Kidney (tissue), 14 donors: ENCODE results near the gene DNHD1. TPM values are rescaled to one million over a fixed set of nuclear protein-coding genes. Genes with fewer than 3 reads are reported as not detected.

Experiments used
- DNase-seq, 5 donors: peaks; one replicate each; pipeline ENCODE4 v3.0.0-alpha.2; 2013 to 2020
- FAIRE-seq: peaks from 2 replicates; lab custom pipeline; 2012; peaks lifted over from hg19 to GRCh38; lab: Jason Lieb, UNC
- H3K27ac ChIP-seq, 2 donors: one replicate each; pipeline ENCODE4 v1.7.0; 2013; ENCODE audit warnings: low read depth in 2 of 2, low read length in 2 of 2, inconsistent platforms in 1 of 2
- H3K27me3 ChIP-seq: one replicate; pipeline ENCODE4 v1.7.1; 2013; ENCODE audit warnings: low read length, inconsistent platforms; ENCODE audit not compliant: control insufficient read depth, insufficient read depth
- H3K36me3 ChIP-seq, 3 donors: one replicate each; pipeline versions ENCODE4 v1.7.0 to v1.7.1; 2013; ENCODE audit warnings: low read length in 3 of 3, control low read depth in 1 of 3, inconsistent platforms in 1 of 3; ENCODE audit not compliant: insufficient read depth in 3 of 3, control insufficient read depth in 2 of 3
- H3K4me1 ChIP-seq, 3 donors: one replicate each; pipeline versions ENCODE4 v1.7.0 to v1.7.1; 2013; ENCODE audit warnings: low read length in 3 of 3, inconsistent platforms in 1 of 3, low read depth in 1 of 3; ENCODE audit not compliant: control insufficient read depth in 2 of 3, insufficient read depth in 2 of 3
- H3K4me3 ChIP-seq, 3 donors: one replicate each; pipeline versions ENCODE4 v1.7.0 to v1.8.1; 2013; ENCODE audit warnings: low read length in 3 of 3, control low read depth in 1 of 3, inconsistent platforms in 1 of 3
- H3K9ac ChIP-seq, 3 donors: one replicate each; pipeline versions ENCODE4 v1.7.0 to v1.7.1; 2013; ENCODE audit warnings: low read length in 3 of 3, control low read depth in 1 of 3, inconsistent platforms in 1 of 3
- H3K9me3 ChIP-seq, 3 donors: one replicate each; pipeline versions ENCODE4 v1.7.0 to v1.7.1; 2013; ENCODE audit warnings: low read length in 3 of 3, control low read depth in 1 of 3, inconsistent platforms in 1 of 3; ENCODE audit not compliant: control insufficient read depth in 2 of 3, insufficient read depth in 1 of 3
- intact Hi-C: fragments of 100-400 bp; cut with DNase I; formaldehyde crosslinking; loops from one replicate; pipeline ENCODE4 v1.11.1; 2022
- polyA plus RNA-seq: library from polyadenylated mRNA; stranded (reverse); fragments of 350-450 nt; fragmentation: Illumina TruSeq; extraction: RNeasy Lipid Tissue Mini Kit (QIAGEN cat#74804); gene quantifications from one replicate; pipeline ENCODE4 v1.2.3, GENCODE V29; 2014; ENCODE audit warnings: low read depth, low replicate concordance; ENCODE audit not compliant: insufficient read depth
- total RNA-seq: library from RNA; stranded (reverse); fragmentation: NEBNext Ultra II Directional; extraction: Animal tissue kit (Norgen Biotek cat#: 25700); gene quantifications from one replicate; pipeline ENCODE4 v1.2.1, GENCODE V29; 2021
- TF ChIP-seq, protein P1 (sequence below): IDR thresholded peaks from 3 replicates; pipeline ENCODE4 v1.5.1; 2012; ENCODE audit warnings: mild to moderate bottlenecking, moderate library complexity, borderline replicate concordance; ENCODE audit not compliant: insufficient read depth; ENCODE audit errors: extremely low read depth
- donor health status: control.
- donor health status: control.
- donor health status: control.
- donor health status: control.
- donor health status: control.
- donor health status: DM: yes; HTN: yes; CAD: no.
- donor health status: Normal renal cell carcinoma (clear cell type).

Gene DNHD1
- total and polyA plus RNA-seq, 2 donors from 2014 or later, result 3.5 to 10.1 TPM

DNA sequence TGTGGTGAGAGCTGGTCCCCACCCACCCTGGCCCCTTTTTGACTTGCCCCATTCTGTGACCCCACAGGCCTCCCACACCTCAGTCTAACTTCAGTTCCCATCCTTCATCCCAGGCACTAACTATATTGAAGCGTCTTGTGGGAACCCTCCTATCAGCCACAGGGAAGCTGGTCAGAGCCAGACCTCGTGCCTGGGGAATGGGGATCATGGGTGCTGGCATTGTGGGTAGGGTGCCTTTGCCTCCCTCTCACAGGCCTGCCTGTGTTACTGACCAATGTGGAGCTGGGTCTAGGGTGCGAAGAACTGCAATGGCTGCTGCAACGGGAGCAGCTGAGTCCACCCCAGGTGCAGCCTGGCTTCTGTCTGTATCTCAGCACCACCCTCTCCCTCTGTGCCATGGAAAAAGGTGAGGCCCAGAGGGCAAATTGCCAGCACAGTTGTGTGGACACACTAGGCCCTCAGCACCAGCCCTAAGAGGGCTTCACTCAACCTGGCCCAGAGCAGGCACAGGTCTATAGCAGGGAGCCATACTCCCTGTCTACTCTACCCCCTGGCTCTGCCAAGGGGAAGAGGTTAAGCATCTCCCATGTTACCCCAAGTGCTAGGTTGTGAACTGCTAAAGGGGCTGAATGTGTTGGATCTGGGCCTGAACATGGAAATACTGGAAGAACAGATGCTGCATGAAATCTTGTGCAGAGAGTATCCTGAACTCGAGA, 69.1 kb downstream of the DNHD1 start:
- FAIRE-seq (no peak), DNase-seq (no peak)
- Histone ChIP-seq H3K36me3 (no peaks in the 10 kb centered on the region), H3K9me3 (no peaks in the 10 kb centered on the region), H3K9ac (no peak overlapping the region), H3K27ac (no peak overlapping the region), H3K4me3 (no peak overlapping the region), H3K27me3 (no peaks in the 10 kb centered on the region), H3K4me1 (peaks cover 0 to 10% (median 0%) of the 10 kb centered on the region in 3 donors)
- TF ChIP-seq, protein P1, sequence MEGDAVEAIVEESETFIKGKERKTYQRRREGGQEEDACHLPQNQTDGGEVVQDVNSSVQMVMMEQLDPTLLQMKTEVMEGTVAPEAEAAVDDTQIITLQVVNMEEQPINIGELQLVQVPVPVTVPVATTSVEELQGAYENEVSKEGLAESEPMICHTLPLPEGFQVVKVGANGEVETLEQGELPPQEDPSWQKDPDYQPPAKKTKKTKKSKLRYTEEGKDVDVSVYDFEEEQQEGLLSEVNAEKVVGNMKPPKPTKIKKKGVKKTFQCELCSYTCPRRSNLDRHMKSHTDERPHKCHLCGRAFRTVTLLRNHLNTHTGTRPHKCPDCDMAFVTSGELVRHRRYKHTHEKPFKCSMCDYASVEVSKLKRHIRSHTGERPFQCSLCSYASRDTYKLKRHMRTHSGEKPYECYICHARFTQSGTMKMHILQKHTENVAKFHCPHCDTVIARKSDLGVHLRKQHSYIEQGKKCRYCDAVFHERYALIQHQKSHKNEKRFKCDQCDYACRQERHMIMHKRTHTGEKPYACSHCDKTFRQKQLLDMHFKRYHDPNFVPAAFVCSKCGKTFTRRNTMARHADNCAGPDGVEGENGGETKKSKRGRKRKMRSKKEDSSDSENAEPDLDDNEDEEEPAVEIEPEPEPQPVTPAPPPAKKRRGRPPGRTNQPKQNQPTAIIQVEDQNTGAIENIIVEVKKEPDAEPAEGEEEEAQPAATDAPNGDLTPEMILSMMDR, result no peak
- intact Hi-C loops, result no loop called here

DNA sequence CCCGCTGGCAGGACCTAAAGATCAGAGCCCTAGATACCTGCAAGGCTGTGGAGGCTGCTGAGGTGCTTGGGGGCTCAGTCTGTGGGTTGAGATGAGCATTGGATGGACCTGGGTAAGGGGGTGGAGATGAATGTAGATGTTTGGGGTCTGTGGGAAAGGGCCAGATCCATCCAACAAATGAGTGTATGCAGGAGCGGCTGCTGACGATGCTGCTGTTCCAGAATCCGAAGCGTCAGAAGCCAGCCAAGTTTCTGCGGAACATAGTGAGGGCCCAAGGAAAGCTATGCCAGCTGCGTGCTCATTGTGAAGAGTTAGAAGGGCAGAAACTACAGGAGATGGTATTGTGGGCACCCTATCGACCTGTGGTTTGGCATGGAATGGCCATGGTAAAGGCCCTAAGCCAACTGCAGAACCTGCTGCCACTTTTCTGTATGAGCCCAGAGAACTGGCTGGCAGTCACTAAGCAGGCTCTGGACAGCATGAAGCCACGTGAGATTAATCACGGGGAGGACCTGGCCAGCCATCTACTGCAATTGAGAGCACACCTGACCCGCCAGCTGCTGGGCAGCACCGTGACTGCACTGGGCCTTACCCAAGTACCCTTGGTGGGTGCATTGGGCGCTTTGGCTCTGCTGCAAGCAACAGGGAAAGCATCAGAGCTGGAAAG, 69.8 kb downstream of the DNHD1 start:
- intact Hi-C loops, result no loop called here
- DNase-seq, result no peak
- H3K9me3 ChIP-seq, result no peaks in the 10 kb centered on the region
- no peak overlapping the region for H3K27ac ChIP-seq
- H3K4me3 ChIP-seq, result no peak overlapping the region
- no peak overlapping the region for H3K9ac ChIP-seq
- TF ChIP-seq, protein P1, result no peak
- H3K36me3 ChIP-seq, result no peaks in the 10 kb centered on the region
- FAIRE-seq, result no peak
- no peaks in the 10 kb centered on the region for H3K27me3 ChIP-seq
- peaks cover 0 to 10% (median 0%) of the 10 kb centered on the region in 3 donors for H3K4me1 ChIP-seq

DNA sequence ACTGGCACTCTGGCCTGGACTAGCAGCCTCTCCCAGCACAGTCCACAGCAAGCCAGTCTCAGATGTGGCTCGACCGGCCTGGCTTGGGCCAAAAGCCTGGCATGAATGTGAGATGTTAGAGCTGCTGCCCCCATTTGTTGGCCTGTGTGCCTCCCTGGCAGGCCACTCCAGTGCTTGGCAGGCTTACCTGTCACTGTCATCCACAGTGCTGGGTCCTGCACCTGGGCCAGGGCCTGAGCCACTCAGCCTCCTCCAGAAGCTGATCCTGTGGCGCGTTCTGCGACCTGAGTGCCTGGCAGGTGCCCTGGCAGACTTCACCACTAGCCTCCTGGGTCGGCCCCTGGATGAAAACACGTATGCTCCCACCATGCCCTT, 70.3 kb downstream of the DNHD1 start:
- intact Hi-C loops, result no loop called here
- Histone ChIP-seq H3K9ac (no peak overlapping the region), H3K4me3 (no peak overlapping the region), H3K9me3 (no peaks in the 10 kb centered on the region), H3K27me3 (no peaks in the 10 kb centered on the region), H3K4me1 (peaks cover 0 to 10% (median 0%) of the 10 kb centered on the region in 3 donors), H3K27ac (no peak overlapping the region), H3K36me3 (no peaks in the 10 kb centered on the region)
- no peak for DNase-seq
- no peak for FAIRE-seq
- TF ChIP-seq, protein P1, result no peak
